Breast epithelium (tissue), 3 donors: Measurements from ENCODE around the gene RBM26.

Experiments
- POLR2AphosphoS5 ChIP-seq, 3 donors: sonication (generic); formaldehyde crosslinking; IDR thresholded peaks; one replicate each; pipeline ENCODE4 v1.6.1; 2017; ENCODE audit warnings: antibody characterized with exemption in 3 of 3
- TF ChIP-seq, protein P1 (sequence below), 3 donors: fragments of 450-650 bp; IDR thresholded peaks; one replicate each; pipeline ENCODE4 v1.5.1; 2016 to 2017; ENCODE audit warnings: antibody characterized with exemption in 3 of 3, mild to moderate bottlenecking in 3 of 3, moderate library complexity in 3 of 3

DNA sequence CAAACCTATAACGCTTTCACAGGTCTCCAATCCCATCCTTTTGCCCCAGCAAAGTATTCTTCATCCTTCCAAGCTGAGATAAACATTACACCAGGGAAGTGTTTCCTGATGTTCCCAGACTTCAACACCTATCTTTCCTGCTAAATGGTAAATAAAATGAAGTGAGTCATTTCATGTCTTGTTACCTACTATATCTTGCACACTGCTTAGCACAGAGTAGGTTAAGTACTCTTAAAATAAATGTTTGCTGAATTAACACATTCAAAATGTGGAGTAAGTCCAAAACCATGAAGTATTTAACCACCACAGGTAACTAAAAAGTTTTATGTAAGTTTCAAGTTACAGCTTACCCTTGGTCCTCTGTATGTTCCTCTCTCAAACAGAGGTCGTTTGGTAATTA is 3.4 kb downstream of the RBM26 start:
- TF ChIP-seq POLR2AphosphoS5 (IDR thresholded peaks at IDR 0.05), result no peak
- TF ChIP-seq, protein P1, sequence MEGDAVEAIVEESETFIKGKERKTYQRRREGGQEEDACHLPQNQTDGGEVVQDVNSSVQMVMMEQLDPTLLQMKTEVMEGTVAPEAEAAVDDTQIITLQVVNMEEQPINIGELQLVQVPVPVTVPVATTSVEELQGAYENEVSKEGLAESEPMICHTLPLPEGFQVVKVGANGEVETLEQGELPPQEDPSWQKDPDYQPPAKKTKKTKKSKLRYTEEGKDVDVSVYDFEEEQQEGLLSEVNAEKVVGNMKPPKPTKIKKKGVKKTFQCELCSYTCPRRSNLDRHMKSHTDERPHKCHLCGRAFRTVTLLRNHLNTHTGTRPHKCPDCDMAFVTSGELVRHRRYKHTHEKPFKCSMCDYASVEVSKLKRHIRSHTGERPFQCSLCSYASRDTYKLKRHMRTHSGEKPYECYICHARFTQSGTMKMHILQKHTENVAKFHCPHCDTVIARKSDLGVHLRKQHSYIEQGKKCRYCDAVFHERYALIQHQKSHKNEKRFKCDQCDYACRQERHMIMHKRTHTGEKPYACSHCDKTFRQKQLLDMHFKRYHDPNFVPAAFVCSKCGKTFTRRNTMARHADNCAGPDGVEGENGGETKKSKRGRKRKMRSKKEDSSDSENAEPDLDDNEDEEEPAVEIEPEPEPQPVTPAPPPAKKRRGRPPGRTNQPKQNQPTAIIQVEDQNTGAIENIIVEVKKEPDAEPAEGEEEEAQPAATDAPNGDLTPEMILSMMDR (IDR thresholded peaks at IDR 0.05), result no peak
